Skeletal muscle tissue (tissue), 4 donors: ENCODE measurements around the gene HECW1. TPM values are rescaled to one million over a fixed set of nuclear protein-coding genes. Genes with fewer than 3 reads are reported as not detected.
"Not testable (repeated sequence)": the region's sequence is repeated elsewhere in the genome, so short reads cannot be mapped to it uniquely, and the experiment has no call there.

Experiments used
- H3K27ac ChIP-seq: one replicate; pipeline ENCODE4 v1.7.0; 2013; ENCODE audit warnings: mild to moderate bottlenecking, low read depth, low read length, inconsistent platforms
- H3K27me3 ChIP-seq, 3 donors: one replicate each; pipeline ENCODE4 v1.7.0; 2013; ENCODE audit warnings: low read length in 3 of 3; ENCODE audit not compliant: control insufficient read depth in 3 of 3, insufficient read depth in 3 of 3
- H3K36me3 ChIP-seq, 3 donors: one replicate each; pipeline ENCODE4 v1.7.0; 2013; ENCODE audit warnings: low read length in 3 of 3; ENCODE audit not compliant: control insufficient read depth in 3 of 3, insufficient read depth in 3 of 3
- H3K4me1 ChIP-seq, 3 donors: one replicate each; pipeline ENCODE4 v1.7.0; 2013; ENCODE audit warnings: low read length in 3 of 3, mild to moderate bottlenecking in 3 of 3; ENCODE audit not compliant: control insufficient read depth in 3 of 3, insufficient read depth in 3 of 3
- H3K4me3 ChIP-seq, 3 donors: one replicate each; pipeline ENCODE4 v1.7.0; 2013; ENCODE audit warnings: low read length in 3 of 3
- H3K9ac ChIP-seq, 3 donors: one replicate each; pipeline ENCODE4 v1.7.0; 2013; ENCODE audit warnings: low read length in 3 of 3, mild to moderate bottlenecking in 3 of 3, moderate library complexity in 2 of 3, low read depth in 1 of 3
- H3K9me3 ChIP-seq, 3 donors: one replicate each; pipeline ENCODE4 v1.7.0; 2013; ENCODE audit warnings: low read length in 3 of 3; ENCODE audit not compliant: control insufficient read depth in 3 of 3
- total RNA-seq: library from RNA; depleted of rRNA; stranded (reverse); fragments of >200 nt; gene quantifications from one replicate; pipeline ENCODE4 v1.2.3, GENCODE V29; 2014
- donor health status: Osteomylitis.

The HECW1 gene
- total RNA-seq, 1 donor from 2014 or later, result not detected

DNA sequence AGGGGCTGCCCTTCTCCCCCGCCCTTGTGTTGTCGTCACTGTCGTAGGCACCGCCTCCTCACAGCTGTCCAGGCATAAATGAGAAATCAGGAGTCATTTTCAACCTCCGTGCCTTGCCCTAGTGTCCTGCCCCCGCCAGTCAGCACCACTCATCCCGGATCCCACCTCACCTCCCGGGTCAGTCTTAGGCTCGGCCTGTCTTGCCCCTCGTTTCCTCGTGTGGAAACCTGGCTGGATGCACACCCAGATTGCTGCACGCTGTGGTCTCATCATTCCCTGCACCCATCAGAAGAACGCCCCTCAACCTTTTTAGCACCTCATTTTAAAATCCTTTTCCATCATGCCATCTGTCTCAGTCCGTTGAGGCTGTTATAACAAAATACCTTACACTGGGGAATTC lies 213.1 kb downstream of the HECW1 start:
- Histone ChIP-seq H3K9ac (no peak overlapping the region), H3K27me3 (peaks cover 0 to 4% (median 0%) of the 10 kb centered on the region in 3 donors), H3K27ac (no peak overlapping the region), H3K4me3 (no peak overlapping the region), H3K36me3 (no peaks in the 10 kb centered on the region), H3K9me3 (no peaks in the 10 kb centered on the region), H3K4me1 (no peaks in the 10 kb centered on the region)

- H3K27ac ChIP-seq, result no peak overlapping the region
- no peaks in the 10 kb centered on the region for H3K36me3 ChIP-seq
- no peak overlapping the region for H3K9ac ChIP-seq
- H3K4me1 ChIP-seq, result no peaks in the 10 kb centered on the region
- H3K9me3 ChIP-seq, result no peaks in the 10 kb centered on the region
- H3K27me3 ChIP-seq, result peaks cover 0 to 4% (median 0%) of the 10 kb centered on the region in 3 donors
- H3K4me3 ChIP-seq, result no peak overlapping the region
These were observed 215.9 kb downstream of the HECW1 start for GRCh38 chr7:43328336-43328735.

DNA sequence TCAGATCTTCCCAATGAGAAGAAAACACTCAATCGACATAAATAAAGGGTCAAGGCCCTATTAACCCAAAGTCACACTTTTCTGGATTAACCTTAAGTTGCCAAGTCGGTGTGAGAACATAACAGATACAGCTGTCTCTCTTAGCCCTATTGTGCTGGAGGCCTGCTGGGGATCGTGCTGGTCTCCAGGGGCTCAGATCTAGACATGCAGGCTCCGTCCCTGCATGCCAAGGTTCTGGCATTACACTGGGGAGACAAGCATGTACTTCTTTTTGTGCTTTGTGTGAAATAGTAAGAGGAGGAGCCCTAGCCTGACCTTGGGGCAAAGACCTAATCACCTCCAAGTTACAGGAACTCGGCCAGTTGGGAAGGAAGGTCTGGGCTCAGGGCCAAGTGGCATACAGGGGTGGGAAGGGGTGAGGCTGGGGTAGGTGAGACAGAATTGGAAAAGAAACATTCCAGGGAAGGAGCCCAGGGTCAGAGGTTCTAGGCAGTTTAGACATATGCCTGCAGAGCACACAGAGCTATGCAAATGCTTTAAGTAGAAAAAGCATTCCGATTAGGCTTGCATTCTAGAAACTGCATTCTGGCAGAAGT lies 216.4 kb downstream of the HECW1 start:
- Histone ChIP-seq H3K36me3 (no peaks in the 10 kb centered on the region), H3K9me3 (no peaks in the 10 kb centered on the region), H3K27me3 (peaks cover 0 to 4% (median 0%) of the 10 kb centered on the region in 3 donors), H3K4me3 (no peak overlapping the region), H3K9ac (no peak overlapping the region), H3K27ac (no peak overlapping the region), H3K4me1 (no peaks in the 10 kb centered on the region)

- Histone ChIP-seq H3K9me3 (no peaks in the 10 kb centered on the region), H3K36me3 (no peaks in the 10 kb centered on the region)
These were observed 219.8 kb downstream of the HECW1 start for GRCh38 chr7:43332193-43332796.

DNA sequence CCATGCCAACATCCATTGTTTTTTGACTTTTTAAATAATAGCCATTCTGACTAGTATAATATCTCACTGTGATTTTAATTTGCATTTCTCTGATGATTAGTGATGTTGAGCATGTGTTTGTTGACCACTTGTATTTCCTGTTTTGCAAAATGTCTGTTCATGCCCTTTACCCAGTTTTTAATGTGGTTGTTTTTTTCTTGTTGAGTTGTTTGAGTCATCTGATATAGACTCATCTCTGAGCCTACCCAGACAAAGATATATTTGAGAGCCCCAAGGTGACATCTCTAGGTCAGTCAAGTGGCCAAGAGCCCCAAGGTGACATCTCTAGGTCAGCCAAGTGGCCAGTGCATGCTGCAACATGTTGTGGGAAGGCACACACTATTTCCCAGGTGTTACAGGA lies 224.7 kb downstream of the HECW1 start:
- no peaks in the 10 kb centered on the region for H3K4me1 ChIP-seq
- H3K9me3 ChIP-seq, result no peaks in the 10 kb centered on the region
- H3K36me3 ChIP-seq, result no peaks in the 10 kb centered on the region
- H3K4me3 ChIP-seq, result no peak overlapping the region
- H3K9ac ChIP-seq, result no peak overlapping the region
- H3K27me3 ChIP-seq, result no peaks in the 10 kb centered on the region
- no peak overlapping the region for H3K27ac ChIP-seq

More at GRCh38 chr7:43332193-43332796, 219.8 kb downstream of the HECW1 start:
- Histone ChIP-seq H3K27ac (no peak overlapping the region), H3K9ac (no peak overlapping the region), H3K27me3 (no peaks in the 10 kb centered on the region), H3K4me3 (no peak overlapping the region), H3K4me1 (no peaks in the 10 kb centered on the region)

- no peaks in the 10 kb centered on the region for H3K36me3 ChIP-seq
- H3K27me3 ChIP-seq, result no peaks in the 10 kb centered on the region
- no peaks in the 10 kb centered on the region for H3K4me1 ChIP-seq
- H3K9ac ChIP-seq, result no peak overlapping the region
- H3K27ac ChIP-seq, result no peak overlapping the region
- no peaks in the 10 kb centered on the region for H3K9me3 ChIP-seq
- no peak overlapping the region for H3K4me3 ChIP-seq
These were observed 225.4 kb downstream of the HECW1 start for GRCh38 chr7:43337811-43338210.

DNA sequence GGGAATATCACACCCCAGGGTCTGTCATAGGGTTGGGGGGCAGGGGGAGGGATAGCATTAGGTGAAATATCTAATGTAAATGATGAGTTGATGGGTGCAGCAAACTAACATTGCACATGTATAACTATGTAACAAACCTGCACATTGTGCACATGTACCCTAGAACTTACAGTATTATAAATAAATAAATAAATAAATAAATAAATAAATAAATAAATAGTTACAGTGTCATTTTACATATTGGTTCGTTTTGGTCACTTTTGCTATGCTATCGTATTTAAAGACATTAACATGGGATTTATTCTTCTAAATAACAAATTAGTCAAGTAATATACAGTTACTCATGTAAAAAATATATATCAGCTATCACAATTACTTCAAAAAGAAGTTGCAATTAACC lies 228.7 kb downstream of the HECW1 start:
- Histone ChIP-seq H3K36me3 (no peaks in the 10 kb centered on the region), H3K4me1 (no peaks in the 10 kb centered on the region), H3K9me3 (no peaks in the 10 kb centered on the region), H3K27me3 (no peaks in the 10 kb centered on the region), H3K4me3 (no peak overlapping the region), H3K9ac (no peak overlapping the region), H3K27ac (no peak overlapping the region)

- H3K4me3 ChIP-seq, H3K9me3 ChIP-seq, H3K4me1 ChIP-seq, H3K27me3 ChIP-seq, H3K27ac ChIP-seq, H3K36me3 ChIP-seq, H3K9ac ChIP-seq: not testable (repeated sequence)
These were observed 231.0 kb downstream of the HECW1 start for GRCh38 chr7:43343417-43343816.

- H3K27me3 ChIP-seq, H3K9ac ChIP-seq, H3K36me3 ChIP-seq, H3K4me1 ChIP-seq, H3K9me3 ChIP-seq, H3K4me3 ChIP-seq, H3K27ac ChIP-seq: not testable (repeated sequence)
These were observed 233.2 kb downstream of the HECW1 start for GRCh38 chr7:43345696-43346095.

DNA sequence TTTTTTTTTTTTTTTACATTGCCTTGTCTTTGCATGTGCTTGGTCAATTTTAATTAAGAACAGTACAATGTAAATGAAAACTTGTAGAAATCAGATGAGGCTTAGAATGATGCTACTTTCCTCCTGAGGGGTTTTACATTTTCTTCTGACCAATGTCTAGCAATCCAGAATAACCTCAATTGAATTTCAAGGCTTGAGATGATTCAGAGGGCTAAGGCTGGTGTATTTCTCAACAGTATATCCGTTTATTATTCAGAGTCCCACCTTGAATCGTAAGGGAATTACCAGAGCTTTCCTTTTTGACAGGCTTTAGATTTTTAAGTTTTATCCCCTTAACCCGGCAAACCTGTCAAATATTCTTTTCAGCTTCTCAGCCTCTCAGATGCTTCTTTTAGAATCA lies 239.2 kb downstream of the HECW1 start:
- Histone ChIP-seq H3K4me3 (no peak overlapping the region), H3K9me3 (peaks cover 0 to 3% (median 0%) of the 10 kb centered on the region in 3 donors), H3K4me1 (no peaks in the 10 kb centered on the region), H3K27me3 (no peaks in the 10 kb centered on the region), H3K27ac (no peak overlapping the region), H3K9ac (no peak overlapping the region), H3K36me3 (no peaks in the 10 kb centered on the region)
